Measurements from ENCODE around the gene SLC38A10. TPM values are rescaled to one million over a fixed set of nuclear protein-coding genes. Genes with fewer than 3 reads are reported as not detected.

The SLC38A10 gene
- total and polyA plus RNA-seq, 10 of the 15 experiments (the other 5 are each of a cell fraction or from before 2014, with no cell fraction given), result 0.52 to 67.9 (median 22.1) TPM

GRCh38 chr17:81241648-81242420, 53.3 kb downstream of the SLC38A10 start (continued):
- TF ChIP-seq ZNF592 (IDR thresholded peaks at IDR 0.05) (no peak), SKIL (IDR thresholded peaks at IDR 0.05; ENCODE audit: low read depth, poor library complexity, severe bottlenecking) (no peak), DPF2 (IDR thresholded peaks at IDR 0.05) (no peak), POLR2AphosphoS2 (IDR thresholded peaks at IDR 0.05; ENCODE audit: low read depth, low read length) (no peak), HDGF (IDR thresholded peaks at IDR 0.05) (peak; percentile 76; the same call in 1 of the 2 replicates), NBN (IDR thresholded peaks at IDR 0.05) (no peak), ZNF207 (IDR thresholded peaks at IDR 0.05; ENCODE audit: borderline replicate concordance) (no peak), CBX3 (IDR thresholded peaks at IDR 0.05; ENCODE audit: borderline replicate concordance, low read depth) (no peak), SREBF2 (IDR thresholded peaks at IDR 0.05; ENCODE audit: low read length) (no peak), ATF7 (IDR thresholded peaks at IDR 0.05; ENCODE audit: low read depth) (no peak), EP300 (IDR thresholded peaks at IDR 0.05; ENCODE audit: borderline replicate concordance in 1 of 2, control insufficient read depth in 1 of 2, low read depth in 2 of 2, low read length in 2 of 2) (no peak), MEF2B (IDR thresholded peaks at IDR 0.05; ENCODE audit: partially characterized antibody, poor library complexity, severe bottlenecking) (no peak), ZBTB4 (CRISPR knock-in tag; IDR thresholded peaks at IDR 0.05) (no peak), SIX5 (IDR thresholded peaks at IDR 0.05; ENCODE audit: low read depth, low read length, severe bottlenecking) (no peak), BMI1 (IDR thresholded peaks at IDR 0.05; ENCODE audit: borderline replicate concordance) (no peak), SREBF1 (IDR thresholded peaks at IDR 0.05; ENCODE audit: low read length) (no peak), E4F1 (IDR thresholded peaks at IDR 0.05; ENCODE audit: borderline replicate concordance, partially characterized antibody) (no peak)
